Measurements from ENCODE around the gene KCND3.

The KCND3 gene

GRCh38 chr1:111887385-111887784 lies 102.1 kb downstream of the KCND3 start:
- no peak overlapping the region for H2AK5ac ChIP-seq (ENCODE audit: low read depth, low read length)
- H3K36me3 ChIP-seq (replicated peaks in 1 of 2; ENCODE audit: control insufficient read depth in 2 of 2, insufficient read depth in 2 of 2, low read length in 2 of 2): no peaks in the 10 kb centered on the region
- H3K27me3 ChIP-seq (ENCODE audit: control insufficient read depth in 3 of 3, insufficient read depth in 3 of 3, low read depth in 1 of 3, low read length in 3 of 3): peaks cover 0 to 9% (median 0%) of the 10 kb centered on the region in 3 experiments
- H3K9ac ChIP-seq (ENCODE audit: low read depth, low read length, poor library complexity): no peak overlapping the region
- H3K18ac ChIP-seq (ENCODE audit: low read length): no peak overlapping the region
- no peak overlapping the region for H2BK120ac ChIP-seq (ENCODE audit: low read depth, low read length)
- H3K79me1 ChIP-seq (ENCODE audit: low read depth, low read length): no peaks in the 10 kb centered on the region
- no peak overlapping the region for H2AFZ ChIP-seq (ENCODE audit: low read length)
- no peak overlapping the region for H3K4me3 ChIP-seq (ENCODE audit: low read length in 2 of 2)
- H3K4me2 ChIP-seq (ENCODE audit: insufficient read depth, low read length, poor library complexity, severe bottlenecking): no peak overlapping the region
- DNase-seq (ENCODE audit: low spot score): no peak
- H3K23ac ChIP-seq (ENCODE audit: low read depth, low read length, poor library complexity): no peak overlapping the region
- no CpG with 5 or more reads among the region's 3 CpGs for WGBS, 2 donors (ENCODE audit: extremely low coverage in 2 of 2, insufficient read length in 2 of 2, insufficient replicate concordance in 1 of 2)
- no peaks in the 10 kb centered on the region for H3K9me3 ChIP-seq (replicated peaks in 1 of 2; ENCODE audit: control insufficient read depth in 2 of 2, insufficient read depth in 1 of 2, low read depth in 1 of 2, low read length in 2 of 2)
- no peak overlapping the region for H3K4ac ChIP-seq (ENCODE audit: low read length)
- H3K27ac ChIP-seq (replicated peaks; ENCODE audit: low read length): no peak overlapping the region
- H4K91ac ChIP-seq (ENCODE audit: low read depth, low read length, poor library complexity): no peak overlapping the region
- no peak overlapping the region for H2BK15ac ChIP-seq (ENCODE audit: low read length)
- H2BK5ac ChIP-seq (ENCODE audit: low read length): no peak overlapping the region
- no peak overlapping the region for H2BK12ac ChIP-seq (ENCODE audit: low read length)
- H3K14ac ChIP-seq (ENCODE audit: low read length): no peak overlapping the region
- no peak overlapping the region for H4K8ac ChIP-seq (ENCODE audit: low read depth, low read length)
- peaks cover 0 to 13% of the 10 kb centered on the region in 2 donors for H3K4me1 ChIP-seq (ENCODE audit: control insufficient read depth in 2 of 2, insufficient read depth in 1 of 2, low read depth in 1 of 2, low read length in 2 of 2)

GRCh38 chr1:111886741-111887140 lies 102.7 kb downstream of the KCND3 start:
- Histone ChIP-seq H3K27me3 (ENCODE audit: control insufficient read depth in 3 of 3, insufficient read depth in 3 of 3, low read depth in 1 of 3, low read length in 3 of 3) (peaks cover 0 to 10% (median 0%) of the 10 kb centered on the region in 3 experiments), H3K14ac (ENCODE audit: low read length) (no peak overlapping the region), H3K27ac (replicated peaks; ENCODE audit: low read length) (no peak overlapping the region), H2AFZ (ENCODE audit: low read length) (no peak overlapping the region), H3K79me1 (ENCODE audit: low read depth, low read length) (no peaks in the 10 kb centered on the region), H3K9me3 (replicated peaks in 1 of 2; ENCODE audit: control insufficient read depth in 2 of 2, insufficient read depth in 1 of 2, low read depth in 1 of 2, low read length in 2 of 2) (no peaks in the 10 kb centered on the region), H2BK120ac (ENCODE audit: low read depth, low read length) (no peak overlapping the region), H3K4me1 (ENCODE audit: control insufficient read depth in 2 of 2, insufficient read depth in 1 of 2, low read depth in 1 of 2, low read length in 2 of 2) (peaks cover 0 to 14% of the 10 kb centered on the region in 2 donors), H3K4me3 (ENCODE audit: low read length in 2 of 2) (no peak overlapping the region), H2AK5ac (ENCODE audit: low read depth, low read length) (no peak overlapping the region), H2BK5ac (ENCODE audit: low read length) (no peak overlapping the region), H3K23ac (ENCODE audit: low read depth, low read length, poor library complexity) (no peak overlapping the region), H3K36me3 (replicated peaks in 1 of 2; ENCODE audit: control insufficient read depth in 2 of 2, insufficient read depth in 2 of 2, low read length in 2 of 2) (no peaks in the 10 kb centered on the region), H3K9ac (ENCODE audit: low read depth, low read length, poor library complexity) (no peak overlapping the region), H4K8ac (ENCODE audit: low read depth, low read length) (no peak overlapping the region), H4K91ac (ENCODE audit: low read depth, low read length, poor library complexity) (no peak overlapping the region), H2BK15ac (ENCODE audit: low read length) (no peak overlapping the region), H3K18ac (ENCODE audit: low read length) (no peak overlapping the region), H3K4ac (ENCODE audit: low read length) (no peak overlapping the region), H2BK12ac (ENCODE audit: low read length) (no peak overlapping the region), H3K4me2 (ENCODE audit: insufficient read depth, low read length, poor library complexity, severe bottlenecking) (no peak overlapping the region)
- no CpG with 5 or more reads among the region's 2 CpGs for WGBS, 2 donors (ENCODE audit: extremely low coverage in 2 of 2, insufficient read length in 2 of 2, insufficient replicate concordance in 1 of 2)
- DNase-seq (ENCODE audit: low spot score): no peak

GRCh38 chr1:111884772-111885443 lies 104.6 kb downstream of the KCND3 start:
- Histone ChIP-seq H2AK5ac (ENCODE audit: low read depth, low read length) (no peak overlapping the region), H2AFZ (ENCODE audit: low read length) (no peak overlapping the region), H3K4me3 (ENCODE audit: low read length in 2 of 2) (no peak overlapping the region), H4K91ac (ENCODE audit: low read depth, low read length, poor library complexity) (no peak overlapping the region), H3K27me3 (ENCODE audit: control insufficient read depth in 3 of 3, insufficient read depth in 3 of 3, low read depth in 1 of 3, low read length in 3 of 3) (peaks cover 0 to 20% (median 0%) of the 10 kb centered on the region in 3 experiments), H2BK120ac (ENCODE audit: low read depth, low read length) (no peak overlapping the region), H3K14ac (ENCODE audit: low read length) (no peak overlapping the region), H3K79me1 (ENCODE audit: low read depth, low read length) (no peaks in the 10 kb centered on the region), H3K4me2 (ENCODE audit: insufficient read depth, low read length, poor library complexity, severe bottlenecking) (no peak overlapping the region), H2BK15ac (ENCODE audit: low read length) (no peak overlapping the region), H4K8ac (ENCODE audit: low read depth, low read length) (no peak overlapping the region), H3K4me1 (ENCODE audit: control insufficient read depth in 2 of 2, insufficient read depth in 1 of 2, low read depth in 1 of 2, low read length in 2 of 2) (peaks cover 0 to 18% of the 10 kb centered on the region in 2 donors), H3K18ac (ENCODE audit: low read length) (no peak overlapping the region), H3K9ac (ENCODE audit: low read depth, low read length, poor library complexity) (no peak overlapping the region), H2BK12ac (ENCODE audit: low read length) (no peak overlapping the region), H3K4ac (ENCODE audit: low read length) (no peak overlapping the region), H3K27ac (replicated peaks; ENCODE audit: low read length) (no peak overlapping the region), H3K36me3 (replicated peaks in 1 of 2; ENCODE audit: control insufficient read depth in 2 of 2, insufficient read depth in 2 of 2, low read length in 2 of 2) (no peaks in the 10 kb centered on the region), H2BK5ac (ENCODE audit: low read length) (no peak overlapping the region), H3K23ac (ENCODE audit: low read depth, low read length, poor library complexity) (no peak overlapping the region), H3K9me3 (replicated peaks in 1 of 2; ENCODE audit: control insufficient read depth in 2 of 2, insufficient read depth in 1 of 2, low read depth in 1 of 2, low read length in 2 of 2) (no peaks in the 10 kb centered on the region)
- WGBS, 2 donors (ENCODE audit: extremely low coverage in 2 of 2, insufficient read length in 2 of 2, insufficient replicate concordance in 1 of 2): no CpG with 5 or more reads among the region's 8 CpGs
- DNase-seq (ENCODE audit: low spot score): no peak

GRCh38 chr1:111882986-111883560 lies 106.4 kb downstream of the KCND3 start:
- no peak overlapping the region for H2BK15ac ChIP-seq (ENCODE audit: low read length)
- H4K91ac ChIP-seq (ENCODE audit: low read depth, low read length, poor library complexity): no peak overlapping the region
- H2BK5ac ChIP-seq (ENCODE audit: low read length): no peak overlapping the region
- no peak overlapping the region for H2BK120ac ChIP-seq (ENCODE audit: low read depth, low read length)
- H3K9ac ChIP-seq (ENCODE audit: low read depth, low read length, poor library complexity): no peak overlapping the region
- H2AFZ ChIP-seq (ENCODE audit: low read length): no peak overlapping the region
- H3K18ac ChIP-seq (ENCODE audit: low read length): peak overlapping the region; percentile 55
- H3K14ac ChIP-seq (ENCODE audit: low read length): no peak overlapping the region
- peak overlapping the region; percentile 17 for H2AK5ac ChIP-seq (ENCODE audit: low read depth, low read length)
- DNase-seq (ENCODE audit: low spot score): no peak
- H3K4me1 ChIP-seq (ENCODE audit: control insufficient read depth in 2 of 2, insufficient read depth in 1 of 2, low read depth in 1 of 2, low read length in 2 of 2): peaks cover 0 to 22% of the 10 kb centered on the region in 2 donors
- H3K36me3 ChIP-seq (replicated peaks in 1 of 2; ENCODE audit: control insufficient read depth in 2 of 2, insufficient read depth in 2 of 2, low read length in 2 of 2): no peaks in the 10 kb centered on the region
- no peaks in the 10 kb centered on the region for H3K9me3 ChIP-seq (replicated peaks in 1 of 2; ENCODE audit: control insufficient read depth in 2 of 2, insufficient read depth in 1 of 2, low read depth in 1 of 2, low read length in 2 of 2)
- H3K23ac ChIP-seq (ENCODE audit: low read depth, low read length, poor library complexity): no peak overlapping the region
- no peak overlapping the region for H3K4me2 ChIP-seq (ENCODE audit: insufficient read depth, low read length, poor library complexity, severe bottlenecking)
- H3K4me3 ChIP-seq (ENCODE audit: low read length in 2 of 2): no peak overlapping the region
- H3K27ac ChIP-seq (replicated peaks; ENCODE audit: low read length): no peak overlapping the region
- H3K79me1 ChIP-seq (ENCODE audit: low read depth, low read length): no peaks in the 10 kb centered on the region
- no peak overlapping the region for H4K8ac ChIP-seq (ENCODE audit: low read depth, low read length)
- peaks cover 0 to 20% (median 0%) of the 10 kb centered on the region in 3 experiments for H3K27me3 ChIP-seq (ENCODE audit: control insufficient read depth in 3 of 3, insufficient read depth in 3 of 3, low read depth in 1 of 3, low read length in 3 of 3)
- H3K4ac ChIP-seq (ENCODE audit: low read length): no peak overlapping the region
- no peak overlapping the region for H2BK12ac ChIP-seq (ENCODE audit: low read length)
- no CpG with 5 or more reads among the region's 10 CpGs for WGBS, 2 donors (ENCODE audit: extremely low coverage in 2 of 2, insufficient read length in 2 of 2, insufficient replicate concordance in 1 of 2)

All from neuronal stem cell (in vitro differentiated cells).